ENCODE measurements around the gene GTF2A1L. TPM values are rescaled to one million over a fixed set of nuclear protein-coding genes. Genes with fewer than 3 reads are reported as not detected.

GTF2A1L gene
- total RNA-seq, 4 donors from 2014 or later, result 0.16 to 1.8 TPM; not detected in 2

GRCh38 chr2:48624696-48625095 is 7.0 kb downstream of the GTF2A1L start:
- DNase-seq, result no peak
- intact Hi-C loops (cut with DNase I; ENCODE audit: low total_unique reads) (no loop called here), in situ Hi-C loops (cut with MboI; ENCODE audit: low sequenced_read_pairs in 4 of 4) (no loop called here)
- H3K36me3 ChIP-seq, result no peaks in the 10 kb centered on the region
- no peaks in the 10 kb centered on the region for H3K27me3 ChIP-seq
- ATAC-seq, result no peak
- H3K9me3 ChIP-seq, result peaks cover 0 to 7% (median 0%) of the 10 kb centered on the region in 3 donors
- H3K4me1 ChIP-seq, result no peaks in the 10 kb centered on the region
- TF ChIP-seq CTCF (IDR thresholded peaks at IDR 0.05 in 4 of 5, conservative IDR thresholded peaks at IDR 0.05 in 1 of 5) (no peak), POLR2A (IDR thresholded peaks at IDR 0.05) (no peak)
- H3K4me3 ChIP-seq, result no peak overlapping the region
- no peak overlapping the region for H3K27ac ChIP-seq

- TF ChIP-seq CTCF (IDR thresholded peaks at IDR 0.05 in 4 of 5, conservative IDR thresholded peaks at IDR 0.05 in 1 of 5) (no peak), POLR2A (IDR thresholded peaks at IDR 0.05) (no peak)
- peak overlapping the region in 1 of 4 donors; percentile 3 for H3K4me3 ChIP-seq
- no peaks in the 10 kb centered on the region for H3K4me1 ChIP-seq
- H3K27ac ChIP-seq, result no peak overlapping the region
- ATAC-seq (no peak), DNase-seq (no peak)
- H3K9me3 ChIP-seq, result peaks cover 0 to 7% (median 0%) of the 10 kb centered on the region in 3 donors
- intact Hi-C loops (cut with DNase I; ENCODE audit: low total_unique reads) (no loop called here), in situ Hi-C loops (cut with MboI; ENCODE audit: low sequenced_read_pairs in 4 of 4) (no loop called here)
- H3K27me3 ChIP-seq, result no peaks in the 10 kb centered on the region
- no peaks in the 10 kb centered on the region for H3K36me3 ChIP-seq
These were observed 8.4 kb downstream of the GTF2A1L start for GRCh38 chr2:48626047-48626446.

- Histone ChIP-seq H3K36me3 (no peaks in the 10 kb centered on the region), H3K27ac (no peak overlapping the region), H3K27me3 (no peaks in the 10 kb centered on the region), H3K4me1 (no peaks in the 10 kb centered on the region), H3K4me3 (no peak overlapping the region), H3K9me3 (peaks cover 0 to 4% (median 0%) of the 10 kb centered on the region in 3 donors)
- TF ChIP-seq POLR2A (IDR thresholded peaks at IDR 0.05) (no peak), CTCF (IDR thresholded peaks at IDR 0.05 in 4 of 5, conservative IDR thresholded peaks at IDR 0.05 in 1 of 5) (no peak)
- in situ Hi-C loops (cut with MboI; ENCODE audit: low sequenced_read_pairs in 4 of 4) (no loop called here), intact Hi-C loops (cut with DNase I; ENCODE audit: low total_unique reads) (no loop called here)
- ATAC-seq (no peak), DNase-seq (no peak)
These were observed 15.5 kb downstream of the GTF2A1L start for GRCh38 chr2:48633143-48633542.

- in situ Hi-C loops (cut with MboI; ENCODE audit: low sequenced_read_pairs in 4 of 4), result no loop called here
- peaks cover 0 to 4% (median 0%) of the 10 kb centered on the region in 3 donors for H3K9me3 ChIP-seq
These were observed 18.1 kb downstream of the GTF2A1L start for GRCh38 chr2:48635786-48636185.

More at GRCh38 chr2:48635786-48636185, 18.1 kb downstream of the GTF2A1L start:
- no peak for TF ChIP-seq POLR2A (IDR thresholded peaks at IDR 0.05)
- no peak for TF ChIP-seq CTCF (IDR thresholded peaks at IDR 0.05 in 4 of 5, conservative IDR thresholded peaks at IDR 0.05 in 1 of 5)
- DNase-seq, result no peak
- Histone ChIP-seq H3K36me3 (no peaks in the 10 kb centered on the region), H3K4me3 (no peak overlapping the region), H3K4me1 (no peaks in the 10 kb centered on the region), H3K27me3 (no peaks in the 10 kb centered on the region), H3K27ac (no peak overlapping the region)
- intact Hi-C loops (cut with DNase I; ENCODE audit: low total_unique reads), result no loop called here
- ATAC-seq, result no peak

Data from gastrocnemius medialis (tissue), 4 donors.